ENCODE results near the gene ATP1A3.

The ATP1A3 gene

DNA sequence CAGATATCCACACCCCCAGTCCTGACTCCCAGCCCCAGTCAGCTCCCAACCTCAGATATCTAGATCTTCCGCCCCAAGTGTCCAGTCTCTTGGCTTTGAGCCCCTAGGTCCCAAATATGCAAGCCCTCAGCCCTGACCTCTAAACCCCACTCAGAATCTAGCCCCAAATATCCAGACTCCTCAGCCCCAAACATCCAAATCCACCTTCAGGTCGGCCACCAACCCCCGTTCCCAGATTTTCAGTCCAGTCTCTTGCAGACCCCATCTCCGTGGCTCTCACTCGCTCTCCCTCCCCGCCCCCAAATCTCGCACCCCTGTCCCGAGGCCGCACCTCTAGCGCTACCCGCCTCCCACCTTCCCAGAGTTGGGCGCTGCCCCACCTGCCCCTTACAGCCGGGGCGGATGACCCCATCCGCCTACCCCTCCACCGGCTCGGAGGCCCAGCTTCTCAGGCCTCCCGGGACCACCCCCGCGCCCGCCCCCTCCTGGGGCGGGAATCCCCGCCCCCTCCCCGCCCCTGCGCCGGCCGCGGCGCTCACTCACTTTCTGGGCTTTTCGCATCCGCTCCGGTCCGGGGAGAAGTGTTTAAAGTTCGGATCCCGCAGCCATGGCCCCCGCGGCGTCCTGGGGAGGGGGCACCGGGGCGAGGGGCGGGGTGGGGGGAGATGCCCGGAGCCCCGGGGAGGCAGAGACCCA lies 66.4 kb downstream of the ATP1A3 start:
- no peak for DNase-seq

DNA sequence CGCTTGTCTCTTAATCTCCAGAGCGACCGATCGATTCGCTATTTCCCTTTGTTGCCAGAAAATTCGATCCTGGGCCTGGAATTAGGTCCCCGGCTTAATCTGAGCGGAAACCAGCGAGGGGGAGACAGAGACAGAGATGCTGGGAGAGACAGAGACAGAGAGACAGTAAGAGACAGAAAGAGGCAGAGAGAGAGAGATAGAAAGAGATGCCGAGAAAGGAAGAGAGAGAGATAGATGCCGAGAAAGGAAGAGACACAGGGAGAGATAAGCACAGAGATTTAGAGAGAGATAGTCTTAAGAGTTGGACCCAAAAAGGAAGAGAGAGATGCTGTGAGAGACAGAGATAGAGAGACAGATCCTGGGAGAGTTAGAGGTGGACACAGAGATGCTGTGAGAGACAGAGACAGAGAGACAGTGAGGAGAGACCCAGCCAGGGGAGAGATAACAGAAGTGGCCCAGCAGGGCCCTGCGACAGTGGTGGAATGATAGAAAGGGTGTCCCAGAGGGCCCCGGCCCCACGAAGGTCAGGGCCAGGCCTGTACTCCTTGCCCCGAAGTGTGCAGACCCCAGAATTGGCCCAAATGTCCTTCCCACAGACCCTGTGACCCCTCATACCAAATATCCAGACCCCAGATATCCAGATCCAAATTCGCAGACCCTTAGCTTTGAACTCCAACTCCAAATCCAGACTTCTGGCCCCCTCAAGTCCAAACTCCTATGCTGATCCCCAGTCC lies 67.1 kb downstream of the ATP1A3 start:
- no peak for DNase-seq

DNA sequence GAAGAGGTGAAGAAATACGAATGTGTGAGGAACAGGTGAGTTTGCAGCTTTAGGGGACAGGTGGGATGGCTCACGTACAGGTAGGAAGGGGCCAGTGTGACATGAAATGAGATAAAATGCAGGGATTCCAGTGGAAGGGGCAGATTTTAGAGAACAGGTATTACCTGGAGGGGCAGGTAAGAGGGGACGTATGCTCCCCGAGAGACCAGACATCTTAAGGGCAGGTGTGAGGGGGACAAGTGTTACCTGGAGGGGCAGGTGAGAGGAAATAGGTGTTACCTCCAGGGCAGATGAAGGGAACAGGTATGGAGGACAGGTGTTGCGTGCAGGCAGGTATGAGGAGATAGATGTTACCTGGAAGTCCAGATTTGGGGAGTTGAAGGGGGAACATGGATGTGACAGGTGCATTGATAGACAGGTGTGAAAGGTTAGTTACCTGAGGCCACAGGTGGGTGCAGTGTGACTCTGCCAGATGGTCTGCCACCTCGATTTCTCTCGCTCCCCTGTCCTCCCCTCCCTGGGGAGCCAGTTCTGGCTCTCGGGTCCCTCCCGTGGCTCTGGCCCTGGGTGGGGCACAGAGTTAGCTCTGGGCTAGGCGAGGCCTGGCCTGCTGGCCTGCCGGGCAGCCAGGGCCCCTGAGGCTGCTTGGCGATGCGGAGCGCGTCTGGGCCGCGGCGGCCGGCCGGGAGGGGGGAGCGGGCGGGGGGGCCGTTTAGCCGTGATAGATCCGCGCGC lies 67.8 kb downstream of the ATP1A3 start:
- no peak for DNase-seq

DNA sequence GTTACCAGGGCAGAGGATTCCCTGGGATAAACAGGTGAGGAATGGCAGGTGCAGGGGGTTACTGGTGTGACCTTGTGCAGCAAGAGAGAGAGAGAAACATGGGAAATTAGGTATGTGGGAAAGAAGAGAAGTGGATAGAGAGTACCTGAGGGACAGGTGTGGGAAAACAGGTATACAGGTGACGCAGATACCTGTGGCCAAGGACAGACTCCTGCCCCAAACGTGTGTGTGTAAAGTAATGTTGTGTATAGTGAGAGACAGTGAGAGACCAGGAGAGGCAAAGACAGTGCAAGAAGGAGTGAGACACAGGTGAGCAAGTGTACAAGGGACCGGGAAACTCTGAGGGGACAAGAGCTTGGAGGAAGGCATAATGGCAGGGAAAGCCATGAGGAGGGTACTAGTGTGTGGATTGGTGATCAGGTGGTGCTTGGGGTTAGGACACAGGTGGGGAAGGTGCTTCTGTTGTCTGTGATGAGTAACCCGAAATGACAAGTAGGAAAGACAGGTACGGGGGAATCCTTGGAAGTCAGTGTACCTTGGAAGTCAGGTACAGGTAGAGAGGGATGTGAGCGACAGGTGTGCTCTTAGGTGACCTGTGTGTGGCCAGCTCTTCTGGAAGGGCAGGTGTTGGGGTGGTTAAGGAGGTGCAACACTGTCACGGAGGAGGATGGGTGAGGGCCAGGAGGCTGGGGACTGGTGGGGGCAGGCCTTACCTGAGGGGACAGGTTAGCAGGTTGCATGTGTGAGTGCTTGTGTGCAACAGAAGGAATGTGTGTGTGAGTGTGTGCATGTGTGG lies 68.6 kb downstream of the ATP1A3 start:
- no peak for DNase-seq

DNA sequence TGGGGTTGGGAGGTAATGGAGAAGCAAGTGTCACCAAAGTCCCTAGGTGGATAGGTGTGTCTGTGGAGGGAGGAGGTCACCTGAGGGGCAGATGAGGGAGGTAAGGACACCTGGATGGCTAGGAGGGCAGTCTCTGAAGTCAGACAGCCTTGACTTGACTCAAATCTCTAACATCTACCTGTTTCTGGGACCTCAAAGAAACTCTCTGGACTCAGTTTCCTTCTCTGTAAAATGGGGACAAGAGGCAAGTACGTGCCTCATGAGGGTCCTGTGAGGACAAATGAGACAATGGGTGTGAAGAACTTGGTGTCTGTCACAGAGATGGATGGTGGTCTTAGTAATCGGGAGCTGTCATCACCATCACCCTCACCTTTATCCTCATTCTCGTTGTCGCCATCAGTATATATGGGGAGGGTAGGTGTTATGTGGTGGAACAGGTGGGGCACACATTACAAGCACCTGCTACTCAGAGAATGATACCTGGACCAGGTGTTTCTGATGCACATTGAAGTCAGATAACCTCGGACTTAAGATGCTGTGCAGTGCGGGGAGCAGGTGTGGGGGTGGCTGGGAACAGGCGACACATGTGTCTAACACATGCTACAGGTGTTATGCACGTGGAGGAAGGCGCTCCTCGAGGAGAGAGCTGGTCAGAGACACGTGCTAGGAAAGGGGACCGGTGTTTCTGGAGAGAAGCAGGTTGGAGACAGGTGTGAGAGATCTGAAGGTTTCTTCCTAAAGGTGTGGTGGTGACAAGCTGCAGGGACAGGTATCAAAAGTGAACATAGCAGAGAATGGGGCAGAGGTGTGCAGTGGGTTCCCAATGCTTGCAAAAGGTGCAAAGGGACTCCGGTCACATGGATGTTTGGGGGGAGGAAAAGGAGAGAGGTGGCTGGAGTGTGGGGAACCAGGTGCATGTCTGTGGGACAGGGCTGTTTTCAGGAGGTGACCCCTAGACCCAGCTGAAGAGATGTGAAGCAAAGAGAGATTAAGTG lies 69.6 kb downstream of the ATP1A3 start:
- DNase-seq, result no peak

DNA sequence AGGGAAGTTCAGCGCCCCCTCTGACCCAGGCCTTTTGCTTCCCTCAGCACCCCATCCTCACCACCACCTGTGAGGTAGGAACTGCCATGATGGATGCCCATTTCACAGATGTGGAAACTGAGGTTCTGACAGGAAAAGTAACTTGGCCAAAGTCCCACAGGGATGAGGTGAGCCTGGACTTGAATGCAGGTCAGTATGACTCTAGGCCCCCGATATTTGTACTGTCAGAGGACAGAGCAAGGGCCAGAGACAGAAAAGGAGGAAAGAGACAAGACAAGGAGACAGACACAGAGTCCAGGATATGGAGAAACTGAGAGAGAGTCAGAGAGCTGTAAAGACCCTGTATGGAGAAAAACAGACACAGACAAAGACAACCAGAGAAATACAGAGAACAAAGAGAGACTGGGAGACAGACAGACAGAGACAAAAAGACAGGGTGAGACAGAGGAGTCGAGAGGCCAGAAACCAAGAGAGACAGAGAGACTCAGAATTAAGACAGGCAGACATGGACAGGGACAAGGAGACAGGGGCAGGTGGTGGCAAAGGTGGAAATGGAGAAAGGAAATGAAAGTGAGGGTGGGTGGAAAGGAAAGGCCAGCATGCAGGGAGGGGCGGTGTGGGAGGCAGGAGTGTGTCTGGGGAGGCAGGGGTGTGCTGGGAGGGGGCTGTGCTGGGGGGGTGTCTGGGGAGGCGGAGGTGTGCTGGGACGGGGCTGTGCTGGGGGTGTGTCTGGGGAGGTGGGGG lies 70.8 kb downstream of the ATP1A3 start:
- no peak for DNase-seq

DNA sequence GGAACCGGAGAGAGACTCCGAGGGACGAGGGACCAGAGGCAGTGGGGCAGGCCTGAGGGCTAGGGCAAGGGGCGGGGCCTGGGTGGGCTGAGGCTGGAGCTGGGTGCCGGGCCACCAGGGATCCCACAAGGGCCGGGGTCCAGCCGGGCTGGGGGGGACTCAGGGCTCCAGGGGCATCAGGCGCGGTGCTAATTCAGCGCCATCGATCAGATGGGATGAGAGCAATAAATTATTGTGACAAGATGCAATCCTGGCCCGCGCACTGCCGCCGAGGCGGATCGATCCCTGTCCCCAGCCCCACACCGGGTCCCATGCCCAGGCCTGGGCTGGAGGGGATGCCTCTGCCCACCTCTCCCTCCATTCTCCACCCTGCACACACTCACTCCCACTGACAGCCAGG lies 71.4 kb downstream of the ATP1A3 start:
- DNase-seq, result no peak

DNA sequence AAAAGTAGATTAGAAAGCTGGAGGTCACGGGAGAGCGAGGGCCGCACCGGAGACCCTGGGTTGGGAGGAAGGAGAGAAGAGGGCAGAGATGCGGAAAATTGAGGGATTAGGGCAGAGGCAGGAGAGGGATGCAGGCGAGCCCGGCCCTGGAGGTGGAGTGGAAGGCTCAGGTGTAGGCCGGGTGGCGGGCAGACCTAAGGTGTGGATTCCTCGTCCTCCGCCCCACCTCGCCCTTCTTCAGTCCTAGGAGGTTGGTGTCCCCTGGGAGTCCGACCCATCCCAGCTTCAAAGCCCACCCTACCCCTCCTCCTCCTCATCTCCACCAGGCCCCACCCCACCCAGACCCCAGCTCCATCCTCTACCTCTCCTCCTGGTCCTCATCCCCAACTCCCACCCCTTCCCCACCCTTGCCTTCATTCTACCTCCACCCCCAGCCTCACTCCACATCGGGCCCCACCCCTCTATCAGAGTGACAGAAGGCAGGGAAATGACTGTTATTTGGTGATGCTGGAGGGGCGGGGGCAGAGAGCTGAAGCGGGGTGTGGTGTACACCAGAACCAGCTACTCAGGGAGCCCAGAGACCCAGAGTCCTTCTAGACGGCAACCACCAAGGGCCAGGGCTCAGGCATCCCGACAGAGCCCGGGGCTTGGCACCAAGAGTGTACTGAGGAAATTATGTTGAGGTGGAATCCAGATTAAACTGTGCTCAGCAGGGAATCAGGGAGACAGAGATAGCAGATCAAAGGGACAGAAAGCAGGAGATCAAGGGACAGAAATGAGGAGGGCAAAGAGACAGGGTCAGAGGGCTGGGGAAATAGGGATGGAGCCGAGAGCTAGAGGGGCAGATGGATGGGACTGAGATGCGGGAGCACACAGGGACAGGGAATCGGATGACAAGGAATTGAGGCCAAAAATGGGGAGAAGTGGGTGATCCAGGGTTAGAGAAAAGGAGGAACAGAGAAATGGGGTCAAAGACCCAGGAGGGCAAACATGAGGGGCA lies 72.2 kb downstream of the ATP1A3 start:
- DNase-seq, result no peak

DNA sequence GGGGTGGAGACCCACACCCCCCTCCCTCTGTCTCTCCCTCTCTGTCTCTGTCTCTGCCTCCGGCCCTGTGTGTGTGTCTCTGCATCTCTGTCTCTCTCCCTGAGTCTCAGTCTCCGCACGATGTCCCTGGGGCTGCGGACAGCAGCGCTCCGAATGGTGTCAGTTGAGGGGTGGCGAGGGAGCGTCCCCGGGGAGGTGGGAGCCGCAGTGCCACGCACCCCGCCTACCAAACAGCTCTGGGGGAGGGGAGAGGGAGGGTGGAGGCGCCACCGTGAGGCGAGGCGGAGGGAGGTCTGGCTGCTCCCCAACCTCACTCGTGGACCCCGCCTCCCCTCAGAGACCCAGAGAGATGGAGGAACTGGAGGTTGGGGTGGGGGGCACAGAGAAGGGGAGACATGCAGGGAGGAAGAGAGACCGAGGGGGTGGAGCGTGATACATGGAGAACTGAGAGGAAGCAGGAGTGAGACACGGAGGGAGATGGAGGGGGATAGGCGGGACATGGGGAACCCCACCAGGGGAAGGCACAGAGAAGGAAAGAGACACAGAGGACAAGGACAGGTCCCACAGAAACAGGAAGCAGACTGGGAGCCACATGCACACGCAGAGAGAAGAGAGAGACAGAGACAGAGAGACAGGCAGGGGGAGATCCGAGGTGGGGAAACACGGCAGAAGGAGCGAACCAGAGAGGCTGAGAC lies 73.0 kb downstream of the ATP1A3 start:
- no peak for DNase-seq

DNA sequence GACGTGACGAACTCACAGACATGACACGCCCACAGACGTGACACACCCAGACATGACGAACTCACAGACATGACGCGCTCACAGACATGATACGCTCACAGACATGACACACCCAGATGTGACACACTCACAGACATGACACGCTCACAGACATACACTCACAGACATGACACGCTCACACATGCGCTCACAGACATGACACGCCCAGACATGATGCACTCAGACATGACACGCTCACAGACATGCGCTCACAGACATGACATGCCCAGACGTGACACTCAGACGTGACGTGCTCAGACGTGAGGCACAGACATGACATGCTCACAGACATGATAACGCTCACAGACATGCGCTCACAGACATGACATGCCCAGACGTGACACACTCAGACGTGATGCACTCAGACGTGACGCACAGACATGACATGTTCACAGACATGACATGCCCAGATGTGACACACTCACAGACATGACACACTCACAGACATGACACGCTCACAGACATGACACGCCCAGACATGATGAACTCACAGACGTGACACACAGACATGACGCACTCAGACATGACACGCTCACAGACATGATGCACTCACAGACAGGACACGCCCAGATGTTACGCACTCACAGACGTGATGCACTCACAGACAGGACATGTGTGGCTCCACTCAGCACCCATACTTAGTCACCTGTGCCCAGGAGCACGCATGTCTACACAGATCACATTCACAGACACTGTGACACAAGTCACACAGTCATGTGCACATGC lies 73.9 kb downstream of the ATP1A3 start:
- DNase-seq, result no peak

DNA sequence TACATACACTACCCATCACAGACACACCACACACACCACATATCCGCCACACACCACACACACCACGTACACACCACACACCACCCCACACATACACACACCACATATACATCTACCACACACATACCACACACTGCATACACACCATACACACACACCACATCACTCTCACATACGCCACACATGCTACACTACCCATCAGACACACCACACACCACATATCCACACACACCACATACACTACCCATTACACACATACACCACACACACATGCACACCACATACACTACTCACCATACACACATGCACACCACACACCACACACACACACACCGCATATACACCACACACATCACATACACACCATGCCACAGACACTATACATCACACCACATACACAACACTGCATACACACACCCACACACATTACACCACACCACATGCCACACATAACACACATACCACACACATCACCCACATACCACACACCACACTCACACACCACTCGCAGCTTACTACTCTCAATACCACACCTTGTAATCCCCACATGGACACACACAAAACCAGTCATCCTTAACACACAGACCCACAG lies 75.3 kb downstream of the ATP1A3 start:
- DNase-seq, result no peak

DNA sequence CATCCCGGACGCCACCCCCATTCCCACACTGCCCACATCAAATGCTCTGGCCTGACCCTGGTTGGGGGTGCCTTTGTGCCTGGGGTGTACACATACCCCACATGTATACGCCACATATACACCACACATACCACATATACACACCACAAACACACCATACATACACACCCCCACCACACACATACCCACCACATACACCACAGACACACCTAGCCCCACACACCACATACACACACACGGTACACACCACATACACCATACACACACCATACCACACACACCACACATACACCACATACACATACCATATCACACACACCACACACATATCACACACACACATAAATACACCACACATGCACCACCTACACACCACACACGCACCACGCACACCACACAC lies 75.9 kb downstream of the ATP1A3 start:
- DNase-seq, result no peak

DNA sequence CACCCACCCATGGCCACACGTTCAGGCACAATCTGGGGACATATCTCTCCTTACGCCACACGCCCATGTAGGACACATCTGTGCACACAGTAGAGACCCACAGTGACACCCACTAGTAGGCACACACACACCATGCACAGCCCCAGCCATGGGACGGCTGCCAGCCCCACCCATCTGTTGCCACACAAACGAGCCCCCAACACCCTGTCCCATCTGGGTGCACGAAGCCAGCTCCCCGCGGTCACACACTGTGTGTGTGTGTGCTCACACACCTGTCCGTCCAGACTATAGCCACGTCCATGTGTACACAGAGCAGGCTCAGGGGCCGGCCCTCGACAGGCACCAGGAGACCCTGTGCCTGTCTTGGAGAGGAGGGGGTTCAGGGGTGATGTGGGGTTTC lies 76.4 kb downstream of the ATP1A3 start:
- no peak for DNase-seq
